Measurements from ENCODE around the gene ZNF548. TPM values are rescaled to one million over a fixed set of nuclear protein-coding genes. Genes with fewer than 3 reads are reported as not detected.

The ZNF548 gene
- total RNA-seq (2021; ENCODE audit: unreplicated experiment) (14.7 TPM), Bru-seq, nascent RNA (percentile 83 among the genes with signal in this experiment), BruChase-seq, experiment 1, labeled RNA remaining after a 2-hour chase (percentile 95 among the genes with signal in this experiment), BruChase-seq, experiment 2, labeled RNA remaining after a 6-hour chase (percentile 85 among the genes with signal in this experiment)
- polyA plus RNA-seq (2012; ENCODE audit: insufficient read length), result 5.9 TPM
- long read RNA-seq, transcript ZNF548-201 (4 exons, 2,115 nt), result major isoform, 21 of 31 reads
- long read RNA-seq, partial matches to known transcripts, result 1 of 31 reads
- long read RNA-seq, other reads (novel, unspliced or antisense), result 5 of 31 reads

DNA sequence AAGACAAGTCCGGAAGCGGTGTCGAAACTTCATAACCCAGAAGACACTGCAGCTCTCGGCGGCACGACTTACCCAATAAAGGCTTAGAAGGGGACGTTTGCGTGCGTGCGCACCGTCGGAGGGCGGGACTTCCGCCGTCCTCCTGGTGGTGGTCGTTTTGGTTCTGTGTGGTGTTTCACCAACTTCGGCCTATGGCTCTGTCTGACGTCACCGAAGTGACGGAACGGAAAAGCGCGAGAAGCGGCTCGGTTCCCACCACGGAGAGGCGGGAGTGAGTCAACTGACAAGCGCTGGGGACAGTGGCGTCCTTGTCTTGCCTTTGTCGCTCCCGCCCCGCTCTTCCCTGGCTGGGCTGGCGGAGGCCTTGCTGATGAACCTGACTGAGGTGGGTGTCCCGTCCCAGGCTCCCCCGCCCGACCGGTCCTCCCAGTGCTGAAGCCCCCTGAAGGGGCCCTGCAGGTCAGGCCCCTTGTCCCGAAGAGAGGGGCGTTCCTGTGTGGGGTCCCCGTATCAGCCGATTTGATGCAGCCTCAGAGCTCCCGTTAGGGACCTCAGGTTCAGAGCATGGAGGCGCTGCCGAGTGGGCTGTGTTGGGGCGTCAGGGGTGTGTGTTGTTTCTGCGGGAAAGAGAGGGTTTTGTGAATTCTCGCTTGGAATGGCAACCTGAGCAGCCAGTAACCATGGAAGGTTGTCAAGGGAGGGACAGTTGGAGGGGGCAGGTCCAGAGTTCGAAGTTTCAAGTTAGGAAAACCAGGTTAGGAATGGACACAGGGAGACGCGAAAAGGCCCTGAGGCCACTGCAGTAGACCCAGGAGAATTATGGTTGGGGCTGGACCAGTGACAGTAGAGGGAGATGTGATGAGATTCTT is at the start of gene ZNF548:
ZNF548 (plus strand) TSS at position 125 of the 869 bp plus-strand sequence; CDS start at position 371, 246 bp downstream.
- ChIA-PET CTCF (no interaction called here), POLR2A (interaction anchor here (0.6 to 1.1 kb wide), 9 partner anchors 22 to 656 kb away, joined by 3 to 6 read pairs (median 3); partner anchors contain the start of genes TRAPPC2B, ZNF304 and ZNF547)
- DNase-seq (ENCODE audit: low read depth, low spot score), result peak; percentile 94
- Histone ChIP-seq H3K9me3 (ENCODE audit: control insufficient read depth, insufficient read depth, low read depth, low read length) (peaks cover 13% of the 10 kb centered on the region; the same call in 1 of the 2 replicates), H3K4me1 (ENCODE audit: control insufficient read depth, insufficient read depth, low read length) (no peaks in the 10 kb centered on the region), H3K27ac (ENCODE audit: low read length) (peak within 1 kb of the TSS; percentile 90), H3K27me3 (ENCODE audit: control insufficient read depth, insufficient read depth, low read length) (no peaks in the 10 kb centered on the region), H3K4me3 (ENCODE audit: low read depth in 2 of 2, low read length in 2 of 2) (peak within 1 kb of the TSS; percentile 67 to 89), H3K36me3 (ENCODE audit: control insufficient read depth, insufficient read depth, low read length) (no peaks in the 10 kb centered on the region)
- in situ Hi-C loops (cut with HindIII; ENCODE audit: low pct_unique_long_range_greater_than_20kb, low sequenced_read_pairs) (no loop called here), intact Hi-C loops (cut with micrococcal nuclease; ENCODE audit: unreplicated experiment) (no loop called here)
- TF ChIP-seq, protein P1, sequence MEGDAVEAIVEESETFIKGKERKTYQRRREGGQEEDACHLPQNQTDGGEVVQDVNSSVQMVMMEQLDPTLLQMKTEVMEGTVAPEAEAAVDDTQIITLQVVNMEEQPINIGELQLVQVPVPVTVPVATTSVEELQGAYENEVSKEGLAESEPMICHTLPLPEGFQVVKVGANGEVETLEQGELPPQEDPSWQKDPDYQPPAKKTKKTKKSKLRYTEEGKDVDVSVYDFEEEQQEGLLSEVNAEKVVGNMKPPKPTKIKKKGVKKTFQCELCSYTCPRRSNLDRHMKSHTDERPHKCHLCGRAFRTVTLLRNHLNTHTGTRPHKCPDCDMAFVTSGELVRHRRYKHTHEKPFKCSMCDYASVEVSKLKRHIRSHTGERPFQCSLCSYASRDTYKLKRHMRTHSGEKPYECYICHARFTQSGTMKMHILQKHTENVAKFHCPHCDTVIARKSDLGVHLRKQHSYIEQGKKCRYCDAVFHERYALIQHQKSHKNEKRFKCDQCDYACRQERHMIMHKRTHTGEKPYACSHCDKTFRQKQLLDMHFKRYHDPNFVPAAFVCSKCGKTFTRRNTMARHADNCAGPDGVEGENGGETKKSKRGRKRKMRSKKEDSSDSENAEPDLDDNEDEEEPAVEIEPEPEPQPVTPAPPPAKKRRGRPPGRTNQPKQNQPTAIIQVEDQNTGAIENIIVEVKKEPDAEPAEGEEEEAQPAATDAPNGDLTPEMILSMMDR (IDR thresholded peaks at IDR 0.05), result peak; percentile 22; the same call in 1 of the 2 replicates
- TF ChIP-seq, protein P2, sequence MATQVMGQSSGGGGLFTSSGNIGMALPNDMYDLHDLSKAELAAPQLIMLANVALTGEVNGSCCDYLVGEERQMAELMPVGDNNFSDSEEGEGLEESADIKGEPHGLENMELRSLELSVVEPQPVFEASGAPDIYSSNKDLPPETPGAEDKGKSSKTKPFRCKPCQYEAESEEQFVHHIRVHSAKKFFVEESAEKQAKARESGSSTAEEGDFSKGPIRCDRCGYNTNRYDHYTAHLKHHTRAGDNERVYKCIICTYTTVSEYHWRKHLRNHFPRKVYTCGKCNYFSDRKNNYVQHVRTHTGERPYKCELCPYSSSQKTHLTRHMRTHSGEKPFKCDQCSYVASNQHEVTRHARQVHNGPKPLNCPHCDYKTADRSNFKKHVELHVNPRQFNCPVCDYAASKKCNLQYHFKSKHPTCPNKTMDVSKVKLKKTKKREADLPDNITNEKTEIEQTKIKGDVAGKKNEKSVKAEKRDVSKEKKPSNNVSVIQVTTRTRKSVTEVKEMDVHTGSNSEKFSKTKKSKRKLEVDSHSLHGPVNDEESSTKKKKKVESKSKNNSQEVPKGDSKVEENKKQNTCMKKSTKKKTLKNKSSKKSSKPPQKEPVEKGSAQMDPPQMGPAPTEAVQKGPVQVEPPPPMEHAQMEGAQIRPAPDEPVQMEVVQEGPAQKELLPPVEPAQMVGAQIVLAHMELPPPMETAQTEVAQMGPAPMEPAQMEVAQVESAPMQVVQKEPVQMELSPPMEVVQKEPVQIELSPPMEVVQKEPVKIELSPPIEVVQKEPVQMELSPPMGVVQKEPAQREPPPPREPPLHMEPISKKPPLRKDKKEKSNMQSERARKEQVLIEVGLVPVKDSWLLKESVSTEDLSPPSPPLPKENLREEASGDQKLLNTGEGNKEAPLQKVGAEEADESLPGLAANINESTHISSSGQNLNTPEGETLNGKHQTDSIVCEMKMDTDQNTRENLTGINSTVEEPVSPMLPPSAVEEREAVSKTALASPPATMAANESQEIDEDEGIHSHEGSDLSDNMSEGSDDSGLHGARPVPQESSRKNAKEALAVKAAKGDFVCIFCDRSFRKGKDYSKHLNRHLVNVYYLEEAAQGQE (IDR thresholded peaks at IDR 0.05; ENCODE audit: insufficient read depth in 1 of 2, low read depth in 2 of 2, low read length in 1 of 2), result no peak
- TF ChIP-seq POLR2AphosphoS5 (IDR thresholded peaks at IDR 0.05; ENCODE audit: low read depth, low read length), result peak; percentile 57
- peak; percentile 45 for TF ChIP-seq TCF7L2 (IDR thresholded peaks at IDR 0.05; ENCODE audit: low read depth, low read length)
- peak; percentile 76; the same call in 1 of the 2 replicates for TF ChIP-seq SIN3A (IDR thresholded peaks at IDR 0.05; ENCODE audit: borderline replicate concordance, insufficient read depth, low read depth, low read length)
- peak; percentile 99 for ATAC-seq
- BruUV-seq (replicated peaks), result no TSS peak

DNA sequence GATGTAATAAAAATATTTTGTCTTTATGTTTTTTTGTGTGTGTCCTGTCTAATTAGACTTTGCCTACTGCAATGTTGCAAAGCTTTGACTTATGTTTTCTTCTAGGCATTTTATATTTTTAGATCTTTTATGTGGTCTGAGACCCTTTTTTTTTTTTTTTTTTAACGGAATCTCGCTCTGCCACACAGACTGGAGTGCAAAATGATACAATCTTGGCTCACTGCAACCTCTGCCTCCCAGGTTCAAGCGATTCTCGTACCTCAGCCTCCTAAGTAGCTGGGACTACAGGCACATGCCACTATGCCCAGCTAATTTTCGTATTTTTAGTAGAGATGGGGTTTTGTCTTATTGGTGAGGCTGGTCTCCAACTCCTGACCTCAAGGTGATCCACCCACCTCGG is 47.1 kb upstream of the ZNF548 start:
- no peak overlapping the region for H3K4me3 ChIP-seq (ENCODE audit: low read depth in 2 of 2, low read length in 2 of 2)
- ChIA-PET CTCF (no interaction called here), POLR2A (no interaction called here)
- intact Hi-C loops (cut with micrococcal nuclease; ENCODE audit: unreplicated experiment), result no loop called here
- no TSS peak for BruUV-seq (replicated peaks)
- H3K27ac ChIP-seq (ENCODE audit: low read length), result no peak overlapping the region
- H3K9me3 ChIP-seq (ENCODE audit: control insufficient read depth, insufficient read depth, low read depth, low read length), result no peaks in the 10 kb centered on the region
- H3K27me3 ChIP-seq (ENCODE audit: control insufficient read depth, insufficient read depth, low read length), result no peaks in the 10 kb centered on the region
- no peaks in the 10 kb centered on the region for H3K4me1 ChIP-seq (ENCODE audit: control insufficient read depth, insufficient read depth, low read length)
- ATAC-seq (no peak), DNase-seq (ENCODE audit: low read depth, low spot score) (no peak)
- TF ChIP-seq POLR2AphosphoS5 (IDR thresholded peaks at IDR 0.05; ENCODE audit: low read depth, low read length), result no peak
- H3K36me3 ChIP-seq (ENCODE audit: control insufficient read depth, insufficient read depth, low read length), result no peaks in the 10 kb centered on the region
- in situ Hi-C loops (cut with HindIII; ENCODE audit: low pct_unique_long_range_greater_than_20kb, low sequenced_read_pairs), result no loop called here
